MM.1S (cell line): ENCODE measurements around the gene G2E3.

Experiments used
- EZH2 ChIP-seq: fragments of 300-600 bp; sonication (generic); optimal IDR thresholded peaks from 2 replicates; pipeline ENCODE3; 2017; ENCODE audit warnings: low read depth, mild to moderate bottlenecking, antibody characterized with exemption, low read length, mixed read lengths
- TF ChIP-seq, protein P1 (sequence below): fragments of 300-600 bp; sonication (generic); IDR thresholded peaks from 2 replicates; pipeline ENCODE4 v1.5.1; 2016; ENCODE audit warnings: antibody characterized with exemption, low read length, mixed read lengths

DNA sequence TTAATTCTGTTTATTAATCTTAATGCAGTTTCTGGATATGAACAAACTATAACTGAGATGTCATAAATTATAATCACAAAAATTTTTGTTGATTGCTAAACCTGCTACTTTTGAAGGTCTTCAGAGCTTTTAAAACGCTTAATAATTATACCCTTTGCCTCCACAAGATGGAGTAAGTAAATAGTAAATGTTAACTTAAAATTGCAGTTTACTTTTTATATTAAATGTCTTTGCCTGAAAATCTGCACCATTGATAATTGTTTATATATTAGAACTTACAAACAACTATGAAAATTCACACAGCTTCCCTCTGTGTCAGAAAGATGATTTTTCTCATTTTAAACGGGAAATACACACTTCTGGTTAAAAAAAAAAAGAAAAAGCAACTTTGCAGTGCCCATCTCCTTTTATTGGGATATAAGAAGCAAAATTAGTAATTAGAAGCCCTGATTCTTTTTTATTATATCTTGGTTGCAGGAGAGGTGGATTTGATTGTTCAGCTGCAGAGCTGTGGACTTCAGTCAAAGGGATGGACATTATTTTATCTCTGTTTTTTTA, 98.7 kb downstream of the G2E3 start:
- TF ChIP-seq EZH2 = no peak
- TF ChIP-seq, protein P1, sequence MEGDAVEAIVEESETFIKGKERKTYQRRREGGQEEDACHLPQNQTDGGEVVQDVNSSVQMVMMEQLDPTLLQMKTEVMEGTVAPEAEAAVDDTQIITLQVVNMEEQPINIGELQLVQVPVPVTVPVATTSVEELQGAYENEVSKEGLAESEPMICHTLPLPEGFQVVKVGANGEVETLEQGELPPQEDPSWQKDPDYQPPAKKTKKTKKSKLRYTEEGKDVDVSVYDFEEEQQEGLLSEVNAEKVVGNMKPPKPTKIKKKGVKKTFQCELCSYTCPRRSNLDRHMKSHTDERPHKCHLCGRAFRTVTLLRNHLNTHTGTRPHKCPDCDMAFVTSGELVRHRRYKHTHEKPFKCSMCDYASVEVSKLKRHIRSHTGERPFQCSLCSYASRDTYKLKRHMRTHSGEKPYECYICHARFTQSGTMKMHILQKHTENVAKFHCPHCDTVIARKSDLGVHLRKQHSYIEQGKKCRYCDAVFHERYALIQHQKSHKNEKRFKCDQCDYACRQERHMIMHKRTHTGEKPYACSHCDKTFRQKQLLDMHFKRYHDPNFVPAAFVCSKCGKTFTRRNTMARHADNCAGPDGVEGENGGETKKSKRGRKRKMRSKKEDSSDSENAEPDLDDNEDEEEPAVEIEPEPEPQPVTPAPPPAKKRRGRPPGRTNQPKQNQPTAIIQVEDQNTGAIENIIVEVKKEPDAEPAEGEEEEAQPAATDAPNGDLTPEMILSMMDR = 0 out of 2 replicates have a peak, but pooled peaks have one; percentile 12
